NCI-H146 treated with DMSO at 0.1 percent for 48 hours (cell line): ENCODE measurements around the gene RAVER1.

ENCODE experiments used
- DNase-seq: peaks from one replicate; lab custom pipeline; 2025; ENCODE audit not compliant: unreplicated experiment; lab: John Stamatoyannopoulos, UW

The RAVER1 gene

GRCh38 chr19:10318807-10319682, 14.3 kb downstream of the RAVER1 start:
- no peak for DNase-seq

GRCh38 chr19:10317857-10318462, 15.4 kb downstream of the RAVER1 start:
- DNase-seq: no peak

GRCh38 chr19:10317045-10317856, 16.1 kb downstream of the RAVER1 start:
- DNase-seq: no peak

GRCh38 chr19:10316229-10317044, 16.9 kb downstream of the RAVER1 start:
- DNase-seq: no peak

GRCh38 chr19:10315335-10316214, 17.8 kb downstream of the RAVER1 start, which contains the start of gene FDX2:
Gene FDX2, minus strand, starts transcription at chr19:10316015. Its CDS starts 19 bp downstream, at chr19:10315996.
- DNase-seq: peak; percentile 93

GRCh38 chr19:10309423-10309822, 23.9 kb downstream of the RAVER1 start, which contains the start of gene ZGLP1:
Gene ZGLP1, minus strand, starts transcription at chr19:10309815.
- DNase-seq: no peak

GRCh38 chr19:10306327-10306726, 27.0 kb downstream of the RAVER1 start:
- DNase-seq: no peak

- no peak for DNase-seq
Observed at GRCh38 chr19:10305139-10305806, 28.1 kb downstream of the RAVER1 start.

GRCh38 chr19:10299545-10300458, 33.5 kb downstream of the RAVER1 start:
- DNase-seq: no peak

GRCh38 chr19:10295847-10296591, 37.3 kb downstream of the RAVER1 start:
- no peak for DNase-seq

GRCh38 chr19:10295305-10295846, 38.0 kb downstream of the RAVER1 start:
- DNase-seq: no peak

GRCh38 chr19:10294368-10294697, 39.0 kb downstream of the RAVER1 start:
- DNase-seq: no peak

GRCh38 chr19:10293637-10294367, 39.5 kb downstream of the RAVER1 start:
- no peak for DNase-seq

- no peak for DNase-seq
Observed at GRCh38 chr19:10292789-10293636, 40.3 kb downstream of the RAVER1 start.

GRCh38 chr19:10292206-10292788, 41.0 kb downstream of the RAVER1 start:
- peak; percentile 73 for DNase-seq
